Measurements from ENCODE around the gene LRP2BP.

DNA sequence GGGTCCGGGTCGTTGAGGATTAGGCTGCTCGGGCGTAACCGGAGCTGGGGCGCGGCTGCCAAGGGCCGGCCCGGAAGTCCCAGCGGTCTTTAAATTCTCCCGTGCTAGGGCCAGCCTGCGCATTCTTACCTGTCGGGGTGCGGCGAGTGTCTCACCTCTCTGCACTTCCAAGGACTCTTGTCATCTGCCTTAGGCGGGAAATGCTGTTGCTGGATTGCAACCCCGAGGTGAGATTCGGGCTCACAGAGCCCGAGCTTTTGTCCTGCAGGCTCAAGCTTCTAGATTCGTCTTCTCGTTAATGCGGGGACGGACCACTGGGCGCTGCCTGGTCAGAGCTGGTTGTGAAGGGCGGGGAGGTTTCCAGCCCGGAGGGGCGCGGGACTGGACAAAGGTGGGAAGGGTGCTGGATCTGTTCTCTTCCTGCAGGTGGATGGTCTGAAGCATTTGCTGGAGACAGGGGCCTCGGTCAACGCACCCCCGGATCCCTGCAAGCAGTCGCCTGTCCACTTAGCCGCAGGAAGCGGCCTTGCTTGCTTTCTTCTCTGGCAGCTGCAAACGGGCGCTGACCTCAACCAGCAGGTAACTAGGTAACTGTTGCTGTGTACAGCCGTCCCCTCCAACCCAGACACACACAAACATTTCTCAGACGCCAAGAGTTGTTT lies 1.1 kb upstream of the LRP2BP start, which contains the start of gene ANKRD37:
- TF ChIP-seq MYBL2 (CRISPR knock-in tag; IDR thresholded peaks at IDR 0.05): no peak
- no peak for TF ChIP-seq ZNF671 (CRISPR knock-in tag; IDR thresholded peaks at IDR 0.05)
- TF ChIP-seq CTCF (IDR thresholded peaks at IDR 0.05): no peak
- TF ChIP-seq JUN (CRISPR knock-in tag; IDR thresholded peaks at IDR 0.05): no peak
- TF ChIP-seq RELA (CRISPR knock-in tag; IDR thresholded peaks at IDR 0.05; ENCODE audit: borderline replicate concordance): no peak; the same call in 1 of the 2 replicates
- no peak for TF ChIP-seq CBFB (CRISPR knock-in tag; IDR thresholded peaks at IDR 0.05; ENCODE audit: low read depth)
- TF ChIP-seq, protein P1, sequence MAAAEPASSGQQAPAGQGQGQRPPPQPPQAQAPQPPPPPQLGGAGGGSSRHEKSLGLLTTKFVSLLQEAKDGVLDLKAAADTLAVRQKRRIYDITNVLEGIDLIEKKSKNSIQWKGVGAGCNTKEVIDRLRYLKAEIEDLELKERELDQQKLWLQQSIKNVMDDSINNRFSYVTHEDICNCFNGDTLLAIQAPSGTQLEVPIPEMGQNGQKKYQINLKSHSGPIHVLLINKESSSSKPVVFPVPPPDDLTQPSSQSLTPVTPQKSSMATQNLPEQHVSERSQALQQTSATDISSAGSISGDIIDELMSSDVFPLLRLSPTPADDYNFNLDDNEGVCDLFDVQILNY (CRISPR knock-in tag; IDR thresholded peaks at IDR 0.05): no peak
- no peak for TF ChIP-seq ZNF263 (CRISPR knock-in tag; IDR thresholded peaks at IDR 0.05; ENCODE audit: low read depth)
- no peak for TF ChIP-seq HMGA2 (CRISPR knock-in tag; IDR thresholded peaks at IDR 0.05)
- no peak for TF ChIP-seq PREB (CRISPR knock-in tag; IDR thresholded peaks at IDR 0.05; ENCODE audit: borderline replicate concordance)
- no peak for TF ChIP-seq ZNF317 (CRISPR knock-in tag; IDR thresholded peaks at IDR 0.05; ENCODE audit: borderline replicate concordance, low read depth)
- TF ChIP-seq ZNF121 (CRISPR knock-in tag; IDR thresholded peaks at IDR 0.05): no peak
- TF ChIP-seq, protein P2, sequence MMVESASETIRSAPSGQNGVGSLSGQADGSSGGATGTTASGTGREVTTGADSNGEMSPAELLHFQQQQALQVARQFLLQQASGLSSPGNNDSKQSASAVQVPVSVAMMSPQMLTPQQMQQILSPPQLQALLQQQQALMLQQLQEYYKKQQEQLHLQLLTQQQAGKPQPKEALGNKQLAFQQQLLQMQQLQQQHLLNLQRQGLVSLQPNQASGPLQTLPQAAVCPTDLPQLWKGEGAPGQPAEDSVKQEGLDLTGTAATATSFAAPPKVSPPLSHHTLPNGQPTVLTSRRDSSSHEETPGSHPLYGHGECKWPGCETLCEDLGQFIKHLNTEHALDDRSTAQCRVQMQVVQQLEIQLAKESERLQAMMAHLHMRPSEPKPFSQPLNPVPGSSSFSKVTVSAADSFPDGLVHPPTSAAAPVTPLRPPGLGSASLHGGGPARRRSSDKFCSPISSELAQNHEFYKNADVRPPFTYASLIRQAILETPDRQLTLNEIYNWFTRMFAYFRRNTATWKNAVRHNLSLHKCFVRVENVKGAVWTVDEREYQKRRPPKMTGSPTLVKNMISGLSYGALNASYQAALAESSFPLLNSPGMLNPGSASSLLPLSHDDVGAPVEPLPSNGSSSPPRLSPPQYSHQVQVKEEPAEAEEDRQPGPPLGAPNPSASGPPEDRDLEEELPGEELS (CRISPR knock-in tag; IDR thresholded peaks at IDR 0.05): no peak

Measured in WTC11 (cell line).